Measurements from ENCODE around the gene FOXO3. TPM values are rescaled to one million over a fixed set of nuclear protein-coding genes. Genes with fewer than 3 reads are reported as not detected.

The FOXO3 gene
- total RNA-seq, 1 experiment from 2014 or later: 22.1 TPM

- Histone ChIP-seq H3K9ac (ENCODE audit: extremely low read depth, insufficient read length, low read length) (no peak overlapping the region), H3K23ac (ENCODE audit: insufficient read length, low read depth, low read length) (no peak overlapping the region), H3T11ph (ENCODE audit: low read length) (no peak overlapping the region), H3K79me1 (ENCODE audit: insufficient read depth, low read depth, low read length, poor library complexity, severe bottlenecking) (no peaks in the 10 kb centered on the region), H3K4ac (ENCODE audit: low read depth, low read length) (no peak overlapping the region), H3K27me3 (ENCODE audit: insufficient read depth, low read length) (no peaks in the 10 kb centered on the region), H3K4me1 (ENCODE audit: insufficient read depth, low read length) (peaks cover 8% of the 10 kb centered on the region; the same call in 1 of the 2 replicates), H3K23me2 (ENCODE audit: insufficient read length, low read depth, low read length, poor library complexity, severe bottlenecking) (no peaks in the 10 kb centered on the region), H2BK5ac (ENCODE audit: insufficient read length, low read length) (no peak overlapping the region), H4K5ac (ENCODE audit: insufficient read length, low read depth, low read length) (no peak overlapping the region), H4K91ac (ENCODE audit: insufficient read length, low read depth, low read length) (no peak overlapping the region), H2BK12ac (ENCODE audit: insufficient read length, low read depth, low read length) (no peak overlapping the region), H2BK20ac (ENCODE audit: low read depth, low read length, poor library complexity, severe bottlenecking) (no peak overlapping the region), H2BK120ac (ENCODE audit: low read depth, low read length, poor library complexity, severe bottlenecking) (no peak overlapping the region), H3K14ac (ENCODE audit: insufficient read depth, low read length) (no peak overlapping the region), H4K8ac (replicated peaks; ENCODE audit: insufficient read length, low read depth, low read length) (no peak overlapping the region), H2BK15ac (ENCODE audit: low read depth, low read length) (no peak overlapping the region), H2AFZ (ENCODE audit: low read length) (no peak overlapping the region), H3K27ac (ENCODE audit: insufficient read length, low read depth, low read length) (no peak overlapping the region), H3K79me2 (ENCODE audit: insufficient read depth, low read length) (no peaks in the 10 kb centered on the region), H3K56ac (ENCODE audit: insufficient read length, low read depth, low read length) (no peak overlapping the region), H2AK5ac (ENCODE audit: insufficient read length, low read length) (no peak overlapping the region), H3K9me3 (ENCODE audit: control insufficient read depth, low read depth, low read length) (no peaks in the 10 kb centered on the region), H3K18ac (ENCODE audit: insufficient read length, low read depth, low read length) (no peak overlapping the region), H3K4me2 (ENCODE audit: insufficient read depth, insufficient read length, low read length) (no peak overlapping the region), H4K20me1 (ENCODE audit: control insufficient read depth, insufficient read depth, insufficient read length) (no peaks in the 10 kb centered on the region)
- H3K9me3 Mint-ChIP-seq: peaks cover 15 to 16% of the 10 kb centered on the region in 2 experiments
- peaks cover 4 to 16% (median 8%) of the 10 kb centered on the region in 3 experiments; a peak in 5 of 7 replicates for H3K36me3 Mint-ChIP-seq (ENCODE audit: insufficient read depth in 1 of 3, low read depth in 3 of 3)
- no peak overlapping the region for H3K4me3 Mint-ChIP-seq
- DNase-seq: no peak
- no CpG with 5 or more reads among the region's 1 CpG for WGBS (ENCODE audit: extremely low coverage, insufficient read length, low lambda C conversion rate)
- TF ChIP-seq, protein P1, sequence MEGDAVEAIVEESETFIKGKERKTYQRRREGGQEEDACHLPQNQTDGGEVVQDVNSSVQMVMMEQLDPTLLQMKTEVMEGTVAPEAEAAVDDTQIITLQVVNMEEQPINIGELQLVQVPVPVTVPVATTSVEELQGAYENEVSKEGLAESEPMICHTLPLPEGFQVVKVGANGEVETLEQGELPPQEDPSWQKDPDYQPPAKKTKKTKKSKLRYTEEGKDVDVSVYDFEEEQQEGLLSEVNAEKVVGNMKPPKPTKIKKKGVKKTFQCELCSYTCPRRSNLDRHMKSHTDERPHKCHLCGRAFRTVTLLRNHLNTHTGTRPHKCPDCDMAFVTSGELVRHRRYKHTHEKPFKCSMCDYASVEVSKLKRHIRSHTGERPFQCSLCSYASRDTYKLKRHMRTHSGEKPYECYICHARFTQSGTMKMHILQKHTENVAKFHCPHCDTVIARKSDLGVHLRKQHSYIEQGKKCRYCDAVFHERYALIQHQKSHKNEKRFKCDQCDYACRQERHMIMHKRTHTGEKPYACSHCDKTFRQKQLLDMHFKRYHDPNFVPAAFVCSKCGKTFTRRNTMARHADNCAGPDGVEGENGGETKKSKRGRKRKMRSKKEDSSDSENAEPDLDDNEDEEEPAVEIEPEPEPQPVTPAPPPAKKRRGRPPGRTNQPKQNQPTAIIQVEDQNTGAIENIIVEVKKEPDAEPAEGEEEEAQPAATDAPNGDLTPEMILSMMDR (conservative IDR thresholded peaks at IDR 0.05): no peak
- H3K27me3 Mint-ChIP-seq (ENCODE audit: low read depth): peaks cover 2% of the 10 kb centered on the region; the same call in 1 of the 2 replicates
- peaks cover 19 to 21% of the 10 kb centered on the region in 2 experiments for H3K4me1 Mint-ChIP-seq
- no peak overlapping the region for H3K27ac Mint-ChIP-seq
Measured at GRCh38 chr6:108723594-108723993, 162.9 kb downstream of the FOXO3 start.
